Suppressor macrophage treated with lipopolysaccharide for 4 hours (primary cell): Measurements from ENCODE around the gene INSM1.
"Not testable (repeated sequence)": the region's sequence is repeated elsewhere in the genome, so short reads cannot be mapped to it uniquely, and the experiment has no call there.

Experiments used
- DNase-seq: peaks from one replicate; pipeline ENCODE4 v3.0.0-alpha.2; 2020

Gene INSM1, protein sequence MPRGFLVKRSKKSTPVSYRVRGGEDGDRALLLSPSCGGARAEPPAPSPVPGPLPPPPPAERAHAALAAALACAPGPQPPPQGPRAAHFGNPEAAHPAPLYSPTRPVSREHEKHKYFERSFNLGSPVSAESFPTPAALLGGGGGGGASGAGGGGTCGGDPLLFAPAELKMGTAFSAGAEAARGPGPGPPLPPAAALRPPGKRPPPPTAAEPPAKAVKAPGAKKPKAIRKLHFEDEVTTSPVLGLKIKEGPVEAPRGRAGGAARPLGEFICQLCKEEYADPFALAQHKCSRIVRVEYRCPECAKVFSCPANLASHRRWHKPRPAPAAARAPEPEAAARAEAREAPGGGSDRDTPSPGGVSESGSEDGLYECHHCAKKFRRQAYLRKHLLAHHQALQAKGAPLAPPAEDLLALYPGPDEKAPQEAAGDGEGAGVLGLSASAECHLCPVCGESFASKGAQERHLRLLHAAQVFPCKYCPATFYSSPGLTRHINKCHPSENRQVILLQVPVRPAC

GRCh38 chr20:20367575-20368417 is at the start of gene INSM1:
INSM1 (plus strand) TSS chr20:20368104; CDS start chr20:20368268, 164 bp downstream.
- no peak for DNase-seq

DNA sequence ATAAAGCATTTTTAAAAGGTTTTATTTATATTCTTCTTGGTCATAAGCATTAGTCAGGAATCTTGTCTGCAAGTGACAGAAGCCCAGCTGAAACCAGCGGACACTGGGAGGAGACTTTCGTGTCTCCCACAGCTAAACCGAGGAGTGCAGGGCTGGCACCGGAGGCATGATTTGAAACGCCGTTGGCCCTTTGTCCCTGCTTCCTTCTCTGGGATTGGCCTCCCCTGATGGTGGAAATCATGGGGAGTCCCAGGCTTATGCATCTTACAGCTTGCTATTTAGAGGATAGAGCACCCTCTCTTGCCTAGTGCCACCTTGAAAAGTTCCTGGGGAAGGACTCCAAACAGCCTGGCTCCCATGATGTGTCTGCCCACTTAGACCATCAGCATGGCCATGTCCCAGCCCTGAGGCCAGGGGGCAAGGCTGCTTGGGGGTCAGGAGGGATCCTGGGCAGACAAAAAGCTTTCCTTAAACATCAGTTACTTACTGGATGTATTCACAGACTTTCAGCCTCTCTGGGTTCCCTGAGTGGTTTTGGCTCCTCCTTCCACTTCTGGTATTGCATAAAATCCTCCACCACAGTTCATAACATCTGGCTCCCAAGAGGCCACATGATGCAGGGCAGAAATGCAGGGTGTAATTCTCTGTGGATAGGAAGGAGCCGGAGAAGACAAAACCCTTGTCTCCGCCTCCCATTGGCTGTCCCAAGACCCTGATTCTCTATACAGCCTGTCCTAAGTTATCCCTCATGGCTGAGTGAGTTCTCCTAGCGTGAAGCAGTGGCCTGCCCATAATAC is 49.3 kb upstream of the INSM1 start:
- DNase-seq, result peak; percentile 43

DNA sequence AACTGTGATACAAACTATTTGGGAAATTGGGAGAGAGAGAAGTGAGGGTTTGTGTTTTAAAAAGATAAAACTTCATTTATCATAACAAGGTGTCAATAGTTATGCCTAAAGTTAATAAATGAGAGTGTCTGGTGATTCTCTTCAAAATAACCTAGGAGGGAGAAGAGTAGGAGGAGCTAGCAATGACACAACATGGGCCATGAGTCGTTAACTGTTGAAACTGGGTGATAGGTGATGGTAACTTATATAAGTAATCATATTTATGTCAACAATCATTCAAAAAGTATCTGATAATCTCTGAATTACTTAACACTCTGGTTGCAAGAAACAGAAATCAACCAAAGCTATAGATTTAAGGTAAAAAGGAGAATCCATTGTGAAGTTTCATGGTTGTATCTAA is 46.8 kb upstream of the INSM1 start:
- no peak for DNase-seq

DNA sequence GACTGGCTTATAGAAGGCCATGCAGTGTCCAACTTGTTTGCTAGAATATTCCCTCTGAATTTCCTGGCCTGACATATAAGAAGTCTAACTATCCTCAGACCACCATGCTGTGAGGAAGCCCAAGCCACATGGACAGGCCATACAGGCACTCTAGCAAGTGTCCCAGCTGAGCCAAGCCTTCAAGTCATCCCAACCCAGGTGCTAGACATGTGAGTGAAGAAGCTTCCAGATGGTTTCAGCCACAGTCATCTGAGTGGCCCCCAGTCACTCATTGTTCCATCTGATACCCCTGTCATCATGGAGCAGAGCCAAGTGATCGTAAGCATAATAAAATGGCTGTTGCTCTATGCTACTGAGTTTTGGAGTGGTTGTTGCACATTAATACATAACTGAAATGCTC is 46.0 kb upstream of the INSM1 start:
- no peak for DNase-seq

DNA sequence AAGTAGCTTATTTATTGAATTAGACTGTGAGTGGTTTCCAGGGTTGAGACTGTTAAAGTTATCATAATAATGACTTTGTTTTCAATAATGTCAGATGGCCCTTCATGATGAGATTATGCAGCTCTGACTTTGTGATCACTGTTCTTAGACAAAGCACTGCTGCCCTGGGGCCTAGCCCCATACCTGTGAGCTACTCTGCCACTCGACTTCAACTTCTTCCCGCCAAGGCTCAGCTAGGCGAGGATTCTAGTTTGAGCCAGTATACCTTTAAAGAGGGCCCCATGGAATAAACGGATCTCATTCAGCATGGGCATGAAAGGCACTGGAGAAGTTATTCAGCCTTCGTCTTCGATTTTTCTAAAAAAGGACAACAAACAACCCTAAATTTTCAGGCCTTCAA is 45.0 kb upstream of the INSM1 start:
- DNase-seq, result no peak

DNA sequence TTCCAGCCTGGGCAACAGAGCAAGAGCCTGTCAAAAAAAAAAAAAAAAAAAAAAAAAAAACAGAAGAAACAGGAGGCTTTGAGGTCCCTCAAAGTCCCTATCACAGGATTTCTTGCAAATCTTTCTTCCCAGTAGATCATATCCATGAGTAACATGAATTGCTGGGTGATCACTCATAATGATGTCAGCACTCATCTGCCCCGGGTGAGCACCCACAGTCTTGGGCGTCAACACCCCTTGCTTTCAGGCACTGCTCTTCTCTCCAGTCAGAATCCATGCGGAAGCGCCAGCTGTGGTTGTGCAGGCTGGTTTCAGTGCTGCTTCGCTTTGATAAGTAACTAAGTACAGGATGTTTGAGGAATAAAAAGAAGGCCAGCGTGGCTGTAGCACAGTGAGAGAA is 40.2 kb upstream of the INSM1 start:
- DNase-seq, result peak; percentile 79

DNA sequence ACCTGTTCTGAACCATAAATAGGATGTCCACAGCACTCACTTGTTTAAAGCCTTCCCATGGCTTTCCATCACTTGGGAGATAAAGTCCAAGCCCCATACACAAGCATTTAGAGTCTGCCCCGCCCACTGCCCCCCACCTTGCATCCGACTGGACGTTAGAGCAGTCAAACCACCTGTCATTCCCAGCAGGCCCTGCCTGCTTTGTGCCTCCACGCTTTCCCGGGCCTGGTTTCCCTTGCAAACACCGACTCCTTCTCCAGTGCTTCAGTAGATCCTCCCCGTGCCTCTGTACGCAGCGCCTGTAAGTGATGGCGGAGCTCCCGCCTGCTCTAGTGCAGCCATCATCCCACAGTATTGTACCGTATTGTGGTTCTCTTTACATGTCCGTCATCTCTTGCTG is 38.3 kb upstream of the INSM1 start:
- DNase-seq, result no peak

DNA sequence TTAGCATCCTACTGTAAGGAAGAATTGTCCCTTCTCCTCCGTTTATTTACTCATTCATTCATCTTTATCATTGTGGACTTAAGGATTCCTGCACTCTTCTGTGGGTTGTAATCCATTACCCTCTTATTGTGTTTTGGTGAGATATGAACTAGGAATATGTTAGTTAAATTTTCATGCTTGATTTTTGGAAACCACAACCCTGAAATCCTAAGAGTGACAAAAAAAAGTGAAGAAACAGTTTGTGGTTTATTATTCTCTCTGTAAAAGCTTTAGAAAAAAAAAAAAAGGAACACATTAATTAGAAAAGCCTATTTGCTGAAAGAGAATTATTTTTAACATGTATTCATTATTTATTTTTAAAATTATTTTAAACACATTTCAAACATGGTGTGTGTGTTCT is 36.7 kb upstream of the INSM1 start:
- DNase-seq, result no peak

DNA sequence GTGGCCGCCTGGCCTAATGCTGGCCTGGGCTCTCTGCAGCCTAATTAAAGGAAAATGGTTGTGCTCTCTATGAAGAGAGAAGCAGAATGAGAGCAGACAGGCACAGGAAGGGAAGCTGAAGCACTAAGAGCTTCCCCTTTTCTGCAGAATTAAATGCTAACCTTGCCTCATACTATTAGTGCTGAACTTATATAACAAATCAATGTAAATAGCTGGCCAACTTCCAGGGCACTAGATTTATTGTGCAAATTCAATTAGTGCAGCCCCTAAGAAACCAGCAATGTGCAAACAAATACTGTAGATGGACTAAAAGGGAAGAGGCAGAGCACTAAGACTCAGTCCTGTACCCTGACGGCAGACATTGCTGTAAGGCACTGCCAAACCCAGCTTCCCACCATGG is 36.1 kb upstream of the INSM1 start:
- peak; percentile 50 for DNase-seq

GRCh38 chr20:20333866-20334265 is 34.0 kb upstream of the INSM1 start:
- peak; percentile 78 for DNase-seq

DNA sequence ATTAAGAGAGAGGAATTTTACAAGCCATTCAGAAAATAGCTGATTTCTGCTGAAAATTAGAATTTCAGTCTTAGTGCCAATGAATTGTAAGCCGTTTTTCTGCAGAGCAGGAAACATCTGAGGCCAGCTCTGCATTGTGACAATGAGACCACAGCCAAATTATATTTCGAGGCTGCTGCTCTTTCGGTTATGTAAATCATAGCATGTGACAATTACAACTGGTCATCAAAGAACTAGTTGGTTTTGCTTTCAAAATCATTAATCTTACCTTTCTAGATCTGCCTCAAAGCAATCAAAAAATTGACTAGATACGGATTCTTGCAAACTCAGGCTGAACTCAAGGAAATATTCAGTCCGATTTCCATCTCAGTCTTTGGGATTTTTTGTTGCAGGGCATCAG is 33.4 kb upstream of the INSM1 start:
- DNase-seq, result peak; percentile 73

- DNase-seq, result no peak
Observed at GRCh38 chr20:20338133-20338730, 29.7 kb upstream of the INSM1 start.

- DNase-seq, result no peak
Observed at GRCh38 chr20:20340443-20340842, 27.5 kb upstream of the INSM1 start.

DNA sequence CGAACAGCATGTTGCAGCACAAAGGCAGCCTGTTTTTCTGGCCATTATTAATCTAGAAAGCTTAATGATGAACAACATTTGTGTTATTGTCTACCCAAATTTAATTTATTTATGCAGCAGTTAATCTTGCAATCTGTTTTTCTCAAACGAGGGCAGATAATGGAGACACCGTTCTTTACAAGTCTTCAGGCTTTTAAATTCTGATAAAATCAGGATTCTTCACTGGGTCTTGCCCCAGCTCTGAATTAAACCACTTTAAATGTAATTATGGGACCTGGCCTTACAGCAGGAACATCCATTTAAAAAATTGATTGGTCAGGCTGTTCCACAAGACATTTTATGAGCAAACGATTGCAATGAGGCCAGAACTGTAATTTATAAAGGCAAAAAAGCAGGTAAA is 26.5 kb upstream of the INSM1 start:
- DNase-seq, result no peak

DNA sequence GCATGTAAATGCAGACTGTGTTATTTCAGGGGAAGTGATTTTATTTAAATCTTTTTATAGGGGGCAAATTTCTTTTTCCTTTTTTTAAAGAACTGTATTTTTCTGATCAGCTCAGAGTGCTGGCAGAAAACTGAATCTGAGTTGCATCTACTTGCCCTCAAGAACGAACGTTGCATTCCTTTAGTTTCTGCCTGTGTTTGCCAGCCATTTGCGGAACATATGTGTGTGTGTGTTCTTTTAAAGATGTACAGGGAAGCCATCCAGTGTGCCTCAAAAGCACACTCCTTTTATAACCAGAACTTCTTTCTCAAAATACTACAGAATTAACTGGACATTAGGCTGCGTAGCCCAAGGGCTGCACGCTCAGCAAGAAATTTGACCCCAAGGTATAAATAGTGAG is 25.8 kb upstream of the INSM1 start:
- no peak for DNase-seq

- peak; percentile 67 for DNase-seq
Observed at GRCh38 chr20:20343932-20344331, 24.0 kb upstream of the INSM1 start.

DNA sequence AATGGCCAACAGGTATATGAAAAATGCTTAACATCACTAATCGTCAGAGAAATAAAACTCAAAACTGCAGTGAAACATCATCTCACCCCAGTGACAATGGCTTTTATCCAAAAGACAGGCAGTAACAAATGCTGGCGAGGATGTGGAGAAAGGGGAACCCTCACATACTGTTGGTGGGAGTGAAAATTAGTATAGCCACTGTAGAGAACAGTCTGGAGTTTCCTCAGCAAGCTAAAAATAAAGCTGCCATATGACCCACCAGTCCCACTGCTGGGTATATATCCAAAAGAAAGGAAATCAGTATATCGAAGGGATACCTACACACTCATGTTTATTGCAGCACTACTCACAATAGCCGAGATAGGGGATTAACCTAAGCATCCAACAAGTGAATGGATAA is 23.4 kb upstream of the INSM1 start:
- DNase-seq, result peak; percentile 28

DNA sequence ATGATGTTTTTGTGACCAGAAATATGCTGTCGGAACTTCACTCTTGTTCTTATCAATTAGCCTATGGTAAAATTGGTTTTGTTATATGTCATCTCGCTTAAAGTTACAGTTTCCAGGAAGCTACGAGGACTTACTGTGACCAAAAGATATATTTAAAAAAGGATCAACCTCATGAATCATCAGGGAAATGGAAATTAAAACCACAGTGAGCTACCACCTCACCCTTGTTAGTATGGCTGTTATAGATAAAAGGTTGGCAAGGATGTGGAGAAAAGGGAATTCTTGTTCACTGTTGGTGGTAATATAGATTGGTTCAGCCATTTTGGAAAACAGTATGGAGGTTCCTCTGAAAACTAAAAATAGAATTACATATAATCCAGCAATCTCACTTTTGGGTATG is 14.3 kb upstream of the INSM1 start:
- DNase-seq, result no peak

DNA sequence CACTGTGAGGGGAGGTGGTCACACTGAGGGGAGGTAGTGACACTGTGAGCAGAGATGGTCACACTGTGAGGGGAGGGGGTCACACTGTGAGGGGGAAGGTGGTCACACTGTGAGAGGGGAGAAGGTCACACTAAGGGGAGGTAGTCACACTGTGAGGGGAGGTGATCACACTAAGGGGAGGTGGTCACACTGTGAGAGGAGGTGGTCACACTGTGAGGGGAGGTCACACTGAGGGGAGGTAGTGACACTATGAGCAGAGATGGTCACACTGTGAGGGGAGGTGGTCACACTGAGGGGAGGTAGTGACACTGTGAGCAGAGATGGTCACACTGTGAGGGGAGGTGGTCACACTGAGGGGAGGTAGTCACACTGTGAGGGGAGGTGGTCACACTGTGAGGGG is 12.4 kb upstream of the INSM1 start:
- not testable (repeated sequence) for DNase-seq

DNA sequence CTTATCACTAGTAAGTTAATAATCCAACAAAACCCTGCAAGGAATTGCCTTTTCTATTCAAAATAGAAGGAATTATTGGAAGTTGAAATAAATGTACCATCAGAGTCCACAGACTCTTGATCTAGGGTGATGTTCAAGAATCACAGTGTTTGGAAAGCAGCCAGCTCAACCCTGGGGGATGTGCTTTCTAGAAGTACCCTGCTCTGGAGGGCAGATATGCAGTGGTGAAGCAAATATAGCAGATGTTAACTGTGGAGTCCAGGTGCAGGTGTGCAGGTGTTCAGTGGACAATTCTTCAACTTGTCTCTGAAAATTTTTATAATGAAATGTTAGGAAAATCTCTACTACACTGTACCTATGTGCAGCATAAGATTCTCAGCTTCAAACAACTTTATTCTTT is 9.1 kb upstream of the INSM1 start:
- DNase-seq, result no peak

DNA sequence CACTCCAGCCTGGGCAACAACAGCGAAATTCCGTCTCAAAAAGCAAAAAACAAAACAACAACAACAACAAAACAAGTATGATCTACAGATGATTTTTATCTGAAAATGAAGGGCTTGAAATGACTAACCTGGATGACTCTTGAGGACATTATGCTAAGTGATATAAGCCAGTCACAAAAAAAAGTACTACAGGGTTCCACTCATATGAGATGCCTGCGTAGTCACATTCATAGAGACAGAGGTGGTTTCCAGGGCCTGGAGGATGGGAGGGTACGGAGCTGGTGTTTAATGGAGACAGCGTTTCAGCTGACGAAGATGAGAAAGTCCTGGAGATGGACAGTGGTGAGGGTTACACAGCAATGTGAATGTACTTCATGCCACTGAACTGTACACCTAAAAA is 8.3 kb upstream of the INSM1 start:
- DNase-seq, result no peak

DNA sequence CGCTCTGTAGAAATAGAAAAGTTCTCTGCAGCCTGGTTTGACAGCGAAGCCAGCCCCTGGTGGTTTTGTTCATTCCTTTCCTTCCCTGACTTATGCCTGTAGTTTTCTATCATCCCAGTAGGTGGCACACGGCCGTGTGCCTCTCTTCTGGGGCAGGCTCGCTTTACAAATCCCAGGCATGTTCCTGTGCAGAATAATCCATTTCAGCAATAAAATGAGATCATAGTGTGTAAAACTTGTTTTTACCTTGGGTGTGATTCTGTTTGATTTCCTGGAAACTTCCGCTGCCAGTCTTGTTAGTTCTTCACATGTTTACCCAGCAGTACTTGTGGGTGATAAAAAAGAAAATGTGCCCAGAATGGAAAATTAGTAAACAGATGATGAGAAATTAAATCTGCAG is 7.4 kb upstream of the INSM1 start:
- peak; percentile 65 for DNase-seq
